Placental epithelial cell (primary cell): ENCODE results near the gene ZNF577. TPM values are rescaled to one million over a fixed set of nuclear protein-coding genes. Genes with fewer than 3 reads are reported as not detected.

Experiments
- total RNA-seq: library from RNA; depleted of rRNA; stranded (reverse); fragments of >200 nt; gene quantifications from 2 replicates; pipeline ENCODE4 v1.2.3, GENCODE V29; 2012

ZNF577 gene
- total RNA-seq: 8.4 and 13.0 TPM in 2 replicates

DNA sequence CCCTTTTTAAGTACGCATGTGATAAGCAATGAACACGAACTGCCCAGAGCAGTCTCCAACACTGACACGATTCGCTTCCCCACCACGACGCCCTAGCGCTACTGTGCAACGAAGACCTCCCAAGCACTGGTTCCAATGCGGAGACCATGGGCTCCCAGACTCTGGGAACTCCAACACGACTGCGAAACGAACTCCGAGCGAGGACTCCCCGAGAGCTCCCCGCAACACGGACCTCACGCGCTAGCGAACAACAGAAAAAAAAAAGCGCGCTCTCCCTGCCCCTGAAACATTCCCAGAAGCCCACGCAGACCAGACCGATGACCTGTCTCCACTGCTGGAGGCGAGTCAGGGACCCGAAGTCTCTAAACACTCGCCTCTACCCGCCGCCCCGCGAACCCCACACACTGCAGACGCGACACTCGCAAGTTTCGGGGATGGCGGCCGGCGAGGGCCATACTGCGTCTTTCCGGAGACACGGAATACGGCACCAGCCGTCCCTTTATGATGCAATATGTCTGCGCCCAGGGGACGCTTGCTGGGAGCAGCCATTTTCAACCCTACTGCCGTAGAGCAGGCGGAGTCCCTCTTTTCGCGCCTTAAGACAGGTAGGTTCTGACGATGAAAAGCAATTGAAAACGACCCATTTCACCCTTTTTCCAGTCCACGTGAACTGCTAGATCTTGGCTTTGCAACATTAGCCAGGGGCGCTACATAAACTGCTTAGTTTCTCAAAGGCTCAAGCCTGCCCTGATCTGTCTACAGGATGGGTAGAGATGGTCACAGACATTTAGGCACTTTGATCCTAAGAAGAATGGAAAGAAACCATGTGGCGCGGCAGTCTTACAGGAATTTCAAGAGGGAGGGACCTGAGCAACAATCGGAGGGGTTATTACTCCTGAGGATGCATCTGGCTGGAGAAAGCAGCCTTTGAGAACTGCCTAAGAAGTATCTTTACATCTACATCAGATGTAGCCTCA, at the start of gene ZNF577:
Gene ZNF577 (minus strand): TSS at position 430 of the 977 bp plus-strand sequence. CDS start 7,569 bp downstream, outside the sequence.

GRCh38 chr19:51926784-51927741, 39.3 kb upstream of the ZNF577 start, which contains the start of gene ZNF613:
Gene ZNF613 (plus strand): TSS chr19:51927472. CDS start chr19:51936221, 8,749 bp downstream.

GRCh38 chr19:51904331-51905165, 16.8 kb upstream of the ZNF577 start, which contains the start of gene ZNF649:
Gene ZNF649 (minus strand): TSS chr19:51905017. CDS start chr19:51900107, 4,910 bp downstream.

Other genes with a start within 250 kb of the ZNF577 start
- gene SIGLEC14, start 241.1 kb downstream of the ZNF577 start, total RNA-seq: not detected in 2 replicates
- 5.5 and 21.2 TPM in 2 replicates for gene SPACA6, start 194.6 kb downstream of the ZNF577 start, total RNA-seq
- not detected in 2 replicates for gene HAS1, start 164.0 kb downstream of the ZNF577 start, total RNA-seq
- gene FPR1, start 136.1 kb downstream of the ZNF577 start, total RNA-seq: 0.11 TPM in 1 of 2 replicates, not detected in the other
- not detected in 2 replicates for gene FPR2, start 126.8 kb downstream of the ZNF577 start, total RNA-seq
- not detected in 2 replicates for gene FPR3, start 92.8 kb downstream of the ZNF577 start, total RNA-seq
- gene ZNF649, start 17.1 kb upstream of the ZNF577 start, total RNA-seq: 6.4 and 7.1 TPM in 2 replicates
- gene ZNF613, start 39.5 kb upstream of the ZNF577 start, total RNA-seq: 6.5 and 7.9 TPM in 2 replicates
- 10.3 and 16.5 TPM in 2 replicates for gene ZNF350, start 98.9 kb upstream of the ZNF577 start, total RNA-seq
- 6.7 and 15.3 TPM in 2 replicates for gene ZNF615, start 120.3 kb upstream of the ZNF577 start, total RNA-seq
- 11.3 and 13.0 TPM in 2 replicates for gene ZNF614, start 140.4 kb upstream of the ZNF577 start, total RNA-seq
- gene ZNF432, start 160.9 kb upstream of the ZNF577 start, total RNA-seq: 8.7 and 12.2 TPM in 2 replicates
- gene ZNF841, start 207.8 kb upstream of the ZNF577 start, total RNA-seq: 25.5 and 26.2 TPM in 2 replicates